Gastroesophageal sphincter (tissue), 3 donors: ENCODE results near the gene GUCA1C.

Source experiments
- CTCF ChIP-seq, 4 experiments: fragments of 200-600 bp in 2 of 4; fragments of 450-650 bp in 2 of 4; sonication (generic) in 1 of 4; IDR thresholded peaks; one replicate each; pipeline ENCODE4 v1.5.1; 2017 to 2019; ENCODE audit warnings: antibody characterized with exemption in 4 of 4, mild to moderate bottlenecking in 2 of 4, moderate library complexity in 2 of 4
- POLR2A ChIP-seq, 2 donors: fragments of 450-650 bp; IDR thresholded peaks; one replicate each; pipeline ENCODE4 v1.6.1; 2017; ENCODE audit warnings: antibody characterized with exemption in 2 of 2, mild to moderate bottlenecking in 2 of 2, moderate library complexity in 1 of 2
- POLR2AphosphoS5 ChIP-seq: sonication (generic); formaldehyde crosslinking; IDR thresholded peaks from one replicate; pipeline ENCODE4 v1.6.1; 2017; ENCODE audit warnings: antibody characterized with exemption

- TF ChIP-seq POLR2AphosphoS5 (no peak), CTCF (IDR thresholded peaks at IDR 0.05) (no peak), POLR2A (IDR thresholded peaks at IDR 0.05) (no peak)
Measured at GRCh38 chr3:108863799-108864135, 89.9 kb downstream of the GUCA1C start.
